HUES48 (cell line): ENCODE measurements around the gene KPNA6.
"Not testable (repeated sequence)": the region's sequence is repeated elsewhere in the genome, so short reads cannot be mapped to it uniquely, and the experiment has no call there.

ENCODE experiments used
- H3K27ac ChIP-seq: one replicate; pipeline ENCODE4 v1.7.0; 2013; ENCODE audit warnings: low read depth, low read length, inconsistent platforms
- H3K27me3 ChIP-seq: 2 replicates; pipeline ENCODE4 v1.6.1; 2013; ENCODE audit warnings: mild to moderate bottlenecking, low read length; ENCODE audit not compliant: control insufficient read depth, insufficient read depth
- H3K36me3 ChIP-seq: 2 replicates; pipeline ENCODE4 v1.6.1; 2013; ENCODE audit warnings: low read length; ENCODE audit not compliant: control insufficient read depth, insufficient read depth
- H3K4me1 ChIP-seq: 2 replicates; pipeline ENCODE4 v1.6.1; 2013; ENCODE audit warnings: mild to moderate bottlenecking, low read length; ENCODE audit not compliant: control insufficient read depth, insufficient read depth
- H3K4me3 ChIP-seq: 2 replicates; pipeline ENCODE4 v1.5.1; 2013; ENCODE audit warnings: mild to moderate bottlenecking, low read depth, low read length
- H3K9ac ChIP-seq: 2 replicates; pipeline ENCODE4 v1.6.1; 2013; ENCODE audit warnings: mild to moderate bottlenecking, low read depth, low read length, moderate library complexity
- H3K9me3 ChIP-seq: 2 replicates; pipeline ENCODE4 v1.6.1; 2013; ENCODE audit warnings: low read length; ENCODE audit not compliant: control insufficient read depth, insufficient read depth

The KPNA6 gene

GRCh38 chr1:32122151-32122550 lies 14.3 kb downstream of the KPNA6 start:
- Histone ChIP-seq H3K9ac (no peak overlapping the region), H3K27me3 (no peaks in the 10 kb centered on the region), H3K4me3 (no peak overlapping the region), H3K9me3 (no peaks in the 10 kb centered on the region), H3K36me3 (no peaks in the 10 kb centered on the region), H3K27ac (no peak overlapping the region), H3K4me1 (peaks cover 6% of the 10 kb centered on the region)

GRCh38 chr1:32123361-32123760 lies 15.5 kb downstream of the KPNA6 start:
- peaks cover 14% of the 10 kb centered on the region for H3K4me1 ChIP-seq
- H3K27ac ChIP-seq, H3K27me3 ChIP-seq, H3K9me3 ChIP-seq, H3K9ac ChIP-seq, H3K36me3 ChIP-seq, H3K4me3 ChIP-seq: not testable (repeated sequence)

GRCh38 chr1:32125313-32125712 lies 17.5 kb downstream of the KPNA6 start:
- Histone ChIP-seq H3K27me3 (no peaks in the 10 kb centered on the region), H3K4me3 (no peak overlapping the region), H3K9me3 (no peaks in the 10 kb centered on the region), H3K4me1 (peaks cover 14% of the 10 kb centered on the region), H3K9ac (no peak overlapping the region), H3K27ac (no peak overlapping the region), H3K36me3 (peaks cover 5% of the 10 kb centered on the region; the same call in 1 of the 2 replicates)

GRCh38 chr1:32126770-32127169 lies 18.9 kb downstream of the KPNA6 start:
- peaks cover 8% of the 10 kb centered on the region; the same call in 1 of the 2 replicates for H3K36me3 ChIP-seq
- no peak overlapping the region for H3K4me3 ChIP-seq
- H3K9ac ChIP-seq: no peak overlapping the region
- no peaks in the 10 kb centered on the region for H3K27me3 ChIP-seq
- H3K9me3 ChIP-seq: no peaks in the 10 kb centered on the region
- peaks cover 14% of the 10 kb centered on the region for H3K4me1 ChIP-seq
- H3K27ac ChIP-seq: peak overlapping the region; percentile 1

- Histone ChIP-seq H3K4me1 (peaks cover 14% of the 10 kb centered on the region), H3K27ac (peak overlapping the region; percentile 1), H3K27me3 (no peaks in the 10 kb centered on the region), H3K9me3 (no peaks in the 10 kb centered on the region), H3K36me3 (peaks cover 8% of the 10 kb centered on the region; the same call in 1 of the 2 replicates), H3K4me3 (no peak overlapping the region), H3K9ac (no peak overlapping the region)
Measured at GRCh38 chr1:32127409-32128198, 19.7 kb downstream of the KPNA6 start.

GRCh38 chr1:32128479-32128878 lies 20.6 kb downstream of the KPNA6 start:
- Histone ChIP-seq H3K27ac (no peak overlapping the region), H3K36me3 (peaks cover 8% of the 10 kb centered on the region; the same call in 1 of the 2 replicates), H3K27me3 (no peaks in the 10 kb centered on the region), H3K4me1 (peaks cover 14% of the 10 kb centered on the region), H3K9ac (no peak overlapping the region), H3K9me3 (no peaks in the 10 kb centered on the region), H3K4me3 (no peak overlapping the region)

- Histone ChIP-seq H3K27ac (no peak overlapping the region), H3K4me3 (no peak overlapping the region), H3K9ac (no peak overlapping the region), H3K36me3 (peaks cover 8% of the 10 kb centered on the region; the same call in 1 of the 2 replicates), H3K27me3 (no peaks in the 10 kb centered on the region), H3K9me3 (no peaks in the 10 kb centered on the region), H3K4me1 (peaks cover 14% of the 10 kb centered on the region)
Measured at GRCh38 chr1:32128964-32129363, 21.1 kb downstream of the KPNA6 start.

GRCh38 chr1:32133950-32134280 lies 26.1 kb downstream of the KPNA6 start:
- H3K4me3 ChIP-seq, H3K9me3 ChIP-seq, H3K4me1 ChIP-seq, H3K27me3 ChIP-seq, H3K27ac ChIP-seq, H3K36me3 ChIP-seq, H3K9ac ChIP-seq: not testable (repeated sequence)

- H3K9me3 ChIP-seq: no peaks in the 10 kb centered on the region
- H3K36me3 ChIP-seq: no peaks in the 10 kb centered on the region
- H3K27ac ChIP-seq: no peak overlapping the region
Measured at GRCh38 chr1:32137111-32137510, 29.3 kb downstream of the KPNA6 start.

GRCh38 chr1:32138965-32139364 lies 31.1 kb downstream of the KPNA6 start:
- Histone ChIP-seq H3K4me3 (no peak overlapping the region), H3K9ac (no peak overlapping the region), H3K4me1 (no peaks in the 10 kb centered on the region), H3K27me3 (no peaks in the 10 kb centered on the region), H3K27ac (no peak overlapping the region), H3K36me3 (no peaks in the 10 kb centered on the region), H3K9me3 (no peaks in the 10 kb centered on the region)

More at GRCh38 chr1:32137111-32137510, 29.3 kb downstream of the KPNA6 start:
- H3K4me3 ChIP-seq: no peak overlapping the region
- H3K9ac ChIP-seq: no peak overlapping the region
- H3K27me3 ChIP-seq: no peaks in the 10 kb centered on the region
- no peaks in the 10 kb centered on the region for H3K4me1 ChIP-seq

- Histone ChIP-seq H3K4me3 (no peak overlapping the region), H3K27me3 (no peaks in the 10 kb centered on the region), H3K9ac (no peak overlapping the region), H3K36me3 (no peaks in the 10 kb centered on the region), H3K9me3 (no peaks in the 10 kb centered on the region), H3K27ac (peak overlapping the region; percentile 25), H3K4me1 (no peaks in the 10 kb centered on the region)
Measured at GRCh38 chr1:32142446-32143301, 34.8 kb downstream of the KPNA6 start.
